Measurements from ENCODE around the gene KDM7A. TPM values are rescaled to one million over a fixed set of nuclear protein-coding genes. Genes with fewer than 3 reads are reported as not detected.

Gene KDM7A
- total and polyA plus RNA-seq, 2 of the 4 experiments (the other 2 are of a cell fraction): 1.5 to 2.3 TPM

GRCh38 chr7:140192176-140192575 lies 15.4 kb upstream of the KDM7A start:
- DNase-seq (no peak), ATAC-seq (ENCODE audit: low read depth) (no peak)
- Histone ChIP-seq H3K79me1 (ENCODE audit: low read depth in 1 of 2, low read length in 2 of 2) (no peaks in the 10 kb centered on the region), H2BK120ac (ENCODE audit: low read depth, low read length) (no peak overlapping the region), H3K27ac (ENCODE audit: insufficient read depth, low read length) (no peak overlapping the region), H4K8ac (ENCODE audit: low read depth in 2 of 2, low read length in 2 of 2) (no peak overlapping the region), H3K9ac (ENCODE audit: low read depth, low read length) (no peak overlapping the region), H2AK9ac (replicated peaks; ENCODE audit: low read depth, low read length, poor library complexity) (no peak overlapping the region), H2BK20ac (ENCODE audit: low read depth, low read length) (no peak overlapping the region), H3K4me1 (ENCODE audit: control insufficient read depth, insufficient read depth, low read length) (no peaks in the 10 kb centered on the region), H3K9me1 (ENCODE audit: insufficient read depth, low read length) (no peaks in the 10 kb centered on the region), H3K36me3 (ENCODE audit: control insufficient read depth, insufficient read depth, low read length) (no peaks in the 10 kb centered on the region), H4K5ac (ENCODE audit: low read depth, low read length) (no peak overlapping the region), H2AFZ (replicated peaks; ENCODE audit: low read length, poor library complexity) (no peak overlapping the region), H4K91ac (ENCODE audit: insufficient read depth, low read depth, low read length) (no peak overlapping the region), H3K56ac (ENCODE audit: extremely low read depth, insufficient read depth, low read length) (no peak overlapping the region), H2BK15ac (ENCODE audit: low read depth, low read length) (no peak overlapping the region), H2BK5ac (ENCODE audit: low read depth, low read length, poor library complexity, severe bottlenecking) (no peak overlapping the region), H3K4me2 (ENCODE audit: low read depth, low read length) (no peak overlapping the region), H4K20me1 (ENCODE audit: insufficient read depth, low read length) (no peaks in the 10 kb centered on the region), H3K4me3 (ENCODE audit: insufficient read depth, low read depth, low read length) (no peak overlapping the region), H3K27me3 (ENCODE audit: control insufficient read depth, insufficient read depth, low read length) (peaks cover 22% of the 10 kb centered on the region), H3K14ac (replicated peaks; ENCODE audit: low read depth, low read length) (no peak overlapping the region), H3K18ac (ENCODE audit: low read depth, low read length) (no peak overlapping the region), H3K23ac (ENCODE audit: low read depth, low read length) (no peak overlapping the region), H3K9me3 (ENCODE audit: control insufficient read depth, insufficient read depth, low read length) (0 out of 2 replicates have a peak, but pooled peaks cover 2% of the 10 kb centered on the region), H2AK5ac (ENCODE audit: low read depth, low read length) (no peak overlapping the region), H3K4ac (ENCODE audit: low read depth, low read length) (no peak overlapping the region)
- TF ChIP-seq BHLHE40 (IDR thresholded peaks at IDR 0.05; ENCODE audit: low read depth, low read length): no peak
- TF ChIP-seq, protein P1, sequence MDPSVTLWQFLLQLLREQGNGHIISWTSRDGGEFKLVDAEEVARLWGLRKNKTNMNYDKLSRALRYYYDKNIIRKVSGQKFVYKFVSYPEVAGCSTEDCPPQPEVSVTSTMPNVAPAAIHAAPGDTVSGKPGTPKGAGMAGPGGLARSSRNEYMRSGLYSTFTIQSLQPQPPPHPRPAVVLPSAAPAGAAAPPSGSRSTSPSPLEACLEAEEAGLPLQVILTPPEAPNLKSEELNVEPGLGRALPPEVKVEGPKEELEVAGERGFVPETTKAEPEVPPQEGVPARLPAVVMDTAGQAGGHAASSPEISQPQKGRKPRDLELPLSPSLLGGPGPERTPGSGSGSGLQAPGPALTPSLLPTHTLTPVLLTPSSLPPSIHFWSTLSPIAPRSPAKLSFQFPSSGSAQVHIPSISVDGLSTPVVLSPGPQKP (IDR thresholded peaks at IDR 0.05; ENCODE audit: borderline replicate concordance, low read depth, low read length): no peak
- no peak for TF ChIP-seq RAD21 (IDR thresholded peaks at IDR 0.05; ENCODE audit: low read length)
- no peak for TF ChIP-seq CHD1 (IDR thresholded peaks at IDR 0.05; ENCODE audit: low read depth, low read length)
- TF ChIP-seq FOS (IDR thresholded peaks at IDR 0.05; ENCODE audit: low read depth, low read length): no peak
- no peak for TF ChIP-seq RCOR1 (IDR thresholded peaks at IDR 0.05; ENCODE audit: insufficient replicate concordance, low read length)
- no peak for TF ChIP-seq SMC3 (IDR thresholded peaks at IDR 0.05; ENCODE audit: low read depth, low read length)
- TF ChIP-seq RFX5 (IDR thresholded peaks at IDR 0.05; ENCODE audit: low read depth, low read length): no peak
- TF ChIP-seq POLR2A (IDR thresholded peaks at IDR 0.05; ENCODE audit: low read depth, low read length): no peak
- no peak for TF ChIP-seq MAFK (IDR thresholded peaks at IDR 0.05; ENCODE audit: low read depth, low read length)
- TF ChIP-seq, protein P2, sequence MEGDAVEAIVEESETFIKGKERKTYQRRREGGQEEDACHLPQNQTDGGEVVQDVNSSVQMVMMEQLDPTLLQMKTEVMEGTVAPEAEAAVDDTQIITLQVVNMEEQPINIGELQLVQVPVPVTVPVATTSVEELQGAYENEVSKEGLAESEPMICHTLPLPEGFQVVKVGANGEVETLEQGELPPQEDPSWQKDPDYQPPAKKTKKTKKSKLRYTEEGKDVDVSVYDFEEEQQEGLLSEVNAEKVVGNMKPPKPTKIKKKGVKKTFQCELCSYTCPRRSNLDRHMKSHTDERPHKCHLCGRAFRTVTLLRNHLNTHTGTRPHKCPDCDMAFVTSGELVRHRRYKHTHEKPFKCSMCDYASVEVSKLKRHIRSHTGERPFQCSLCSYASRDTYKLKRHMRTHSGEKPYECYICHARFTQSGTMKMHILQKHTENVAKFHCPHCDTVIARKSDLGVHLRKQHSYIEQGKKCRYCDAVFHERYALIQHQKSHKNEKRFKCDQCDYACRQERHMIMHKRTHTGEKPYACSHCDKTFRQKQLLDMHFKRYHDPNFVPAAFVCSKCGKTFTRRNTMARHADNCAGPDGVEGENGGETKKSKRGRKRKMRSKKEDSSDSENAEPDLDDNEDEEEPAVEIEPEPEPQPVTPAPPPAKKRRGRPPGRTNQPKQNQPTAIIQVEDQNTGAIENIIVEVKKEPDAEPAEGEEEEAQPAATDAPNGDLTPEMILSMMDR (conservative IDR thresholded peaks at IDR 0.05; ENCODE audit: low read depth, low read length): no peak
- TF ChIP-seq NFE2L2 (IDR thresholded peaks at IDR 0.05; ENCODE audit: low read depth, low read length): no peak
- TF ChIP-seq MAZ (IDR thresholded peaks at IDR 0.05; ENCODE audit: borderline replicate concordance, low read depth, low read length): no peak
- TF ChIP-seq USF2 (IDR thresholded peaks at IDR 0.05; ENCODE audit: low read depth, low read length): no peak
- TF ChIP-seq MXI1 (IDR thresholded peaks at IDR 0.05; ENCODE audit: borderline replicate concordance, low read depth, low read length): no peak
- no peak for TF ChIP-seq CEBPB (IDR thresholded peaks at IDR 0.05; ENCODE audit: low read depth, low read length)
- ChIA-PET POLR2A (ENCODE audit: unreplicated experiment) (no interaction called here), CTCF (interaction anchor here (1.1 kb wide), 1 partner anchor 17 kb away, joined by 3 read pairs; no protein-coding TSS in a partner anchor)
- no CpG with 5 or more reads among the region's 3 CpGs for WGBS, 2 experiments (ENCODE audit: extremely low coverage in 2 of 2, insufficient read length in 1 of 2)
- in situ Hi-C loops (cut with MboI; ENCODE audit: low sequenced_read_pairs) (loop anchor here (10.0 kb wide), 1 partner anchor 113 kb away; no protein-coding TSS in a partner anchor), intact Hi-C loops (cut with micrococcal nuclease) (no loop called here), dilution Hi-C loops (cut with HindIII; ENCODE audit: low sequenced_read_pairs, unreplicated experiment) (no loop called here)
- no TSS peak for BruUV-seq (replicated peaks)
